ENCODE measurements around the gene ESAM. TPM values are rescaled to one million over a fixed set of nuclear protein-coding genes. Genes with fewer than 3 reads are reported as not detected.

The ESAM gene
- total RNA-seq, 2 donors from 2014 or later, result 54.2 to 116 TPM

DNA sequence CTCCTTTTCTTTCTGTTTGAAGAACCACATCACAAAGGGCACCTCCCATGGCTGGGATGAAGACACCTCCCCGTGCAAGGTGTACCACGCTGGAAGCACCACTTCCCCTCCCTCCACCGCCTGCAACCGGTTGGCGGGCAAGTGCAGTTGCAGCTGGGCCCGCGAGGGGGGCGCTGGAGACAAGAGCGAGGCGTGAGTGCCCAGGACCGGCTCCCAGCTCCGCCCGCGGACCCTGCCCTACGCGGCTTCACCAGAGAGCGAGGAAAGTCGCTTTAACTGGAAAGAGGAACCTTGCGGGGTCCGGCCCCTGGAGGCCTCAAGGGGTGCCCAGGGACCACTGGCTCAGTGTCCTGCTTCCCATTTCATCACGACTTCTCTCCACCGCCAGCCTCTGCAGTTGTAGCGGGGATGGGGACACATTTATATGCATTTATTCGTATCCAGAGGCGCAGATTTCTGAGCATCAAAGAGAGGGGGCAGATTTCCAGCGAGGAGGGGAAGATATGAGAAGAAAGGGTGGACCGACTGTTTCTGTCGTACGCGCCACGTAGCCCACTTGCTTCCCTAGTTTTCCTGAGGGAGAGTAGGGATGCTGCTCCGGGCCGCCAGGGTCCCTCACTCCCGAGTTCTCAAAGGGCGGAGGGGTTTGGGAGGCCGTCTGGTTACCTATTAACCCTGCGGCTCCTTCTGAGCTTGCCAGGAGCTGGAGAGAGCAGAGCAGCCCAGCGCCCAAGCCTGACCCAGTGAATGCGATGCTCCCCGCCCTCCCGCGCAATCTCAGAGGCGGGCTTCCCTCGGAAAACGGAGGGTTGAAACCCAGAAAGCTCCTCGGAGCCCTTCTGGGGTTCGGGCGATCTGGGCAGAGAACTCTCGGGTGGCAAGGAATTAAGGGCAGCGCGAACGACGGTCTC is 3.5 kb downstream of the ESAM start:
- H3K4me3 ChIP-seq, result peak overlapping the region; percentile 70

DNA sequence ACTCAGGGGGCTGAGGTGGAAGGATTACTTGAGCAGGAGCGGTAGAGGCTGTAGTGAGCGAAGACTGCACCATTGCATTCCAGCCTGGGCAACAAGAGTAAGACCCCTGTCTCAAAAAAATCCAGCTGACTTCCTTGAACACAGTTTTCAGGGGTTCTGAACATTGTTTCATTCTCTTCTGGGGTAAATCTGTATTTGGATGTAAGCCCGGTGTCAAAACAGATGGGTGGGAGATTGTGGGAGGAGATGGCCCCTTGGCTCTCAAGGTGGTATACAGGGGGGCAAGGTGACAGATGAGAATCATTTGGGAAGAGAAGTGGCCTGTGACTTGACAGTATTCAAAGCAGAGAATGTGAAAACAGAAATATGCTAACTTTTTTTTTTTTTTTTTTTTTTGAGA is 4.8 kb downstream of the ESAM start:
- no peaks in the 10 kb centered on the region for H3K9me3 ChIP-seq
- ATAC-seq (ENCODE audit: insufficient number of reproducible peaks, low FRiP score, low read depth) (no peak), DNase-seq (ENCODE audit: low spot score) (no peak)
- H3K27ac ChIP-seq, result no peak overlapping the region
- no peak overlapping the region for H3K4me3 ChIP-seq
- peaks cover 11 to 36% of the 10 kb centered on the region in 2 donors for H3K4me1 ChIP-seq (ENCODE audit: control insufficient read depth in 1 of 2, low read depth in 2 of 2)
- TF ChIP-seq, protein P1, sequence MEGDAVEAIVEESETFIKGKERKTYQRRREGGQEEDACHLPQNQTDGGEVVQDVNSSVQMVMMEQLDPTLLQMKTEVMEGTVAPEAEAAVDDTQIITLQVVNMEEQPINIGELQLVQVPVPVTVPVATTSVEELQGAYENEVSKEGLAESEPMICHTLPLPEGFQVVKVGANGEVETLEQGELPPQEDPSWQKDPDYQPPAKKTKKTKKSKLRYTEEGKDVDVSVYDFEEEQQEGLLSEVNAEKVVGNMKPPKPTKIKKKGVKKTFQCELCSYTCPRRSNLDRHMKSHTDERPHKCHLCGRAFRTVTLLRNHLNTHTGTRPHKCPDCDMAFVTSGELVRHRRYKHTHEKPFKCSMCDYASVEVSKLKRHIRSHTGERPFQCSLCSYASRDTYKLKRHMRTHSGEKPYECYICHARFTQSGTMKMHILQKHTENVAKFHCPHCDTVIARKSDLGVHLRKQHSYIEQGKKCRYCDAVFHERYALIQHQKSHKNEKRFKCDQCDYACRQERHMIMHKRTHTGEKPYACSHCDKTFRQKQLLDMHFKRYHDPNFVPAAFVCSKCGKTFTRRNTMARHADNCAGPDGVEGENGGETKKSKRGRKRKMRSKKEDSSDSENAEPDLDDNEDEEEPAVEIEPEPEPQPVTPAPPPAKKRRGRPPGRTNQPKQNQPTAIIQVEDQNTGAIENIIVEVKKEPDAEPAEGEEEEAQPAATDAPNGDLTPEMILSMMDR (IDR thresholded peaks at IDR 0.05), result no peak
- no peaks in the 10 kb centered on the region for H3K36me3 ChIP-seq
- no peaks in the 10 kb centered on the region for H3K27me3 ChIP-seq (replicated peaks; ENCODE audit: insufficient read depth)

More for the DNA sequence above, 3.5 kb downstream of the ESAM start:
- no peak for ATAC-seq (ENCODE audit: insufficient number of reproducible peaks, low FRiP score, low read depth)
- TF ChIP-seq, protein P1 (IDR thresholded peaks at IDR 0.05), result peak; percentile 59
- no peak for DNase-seq (ENCODE audit: low spot score)
- H3K27me3 ChIP-seq (replicated peaks; ENCODE audit: insufficient read depth), result no peaks in the 10 kb centered on the region
- peaks cover 11 to 49% of the 10 kb centered on the region in 2 donors for H3K4me1 ChIP-seq (ENCODE audit: control insufficient read depth in 1 of 2, low read depth in 2 of 2)
- no peaks in the 10 kb centered on the region for H3K36me3 ChIP-seq
- no peaks in the 10 kb centered on the region for H3K9me3 ChIP-seq
- peak overlapping the region in 1 of 2 donors; percentile 83 for H3K27ac ChIP-seq

DNA sequence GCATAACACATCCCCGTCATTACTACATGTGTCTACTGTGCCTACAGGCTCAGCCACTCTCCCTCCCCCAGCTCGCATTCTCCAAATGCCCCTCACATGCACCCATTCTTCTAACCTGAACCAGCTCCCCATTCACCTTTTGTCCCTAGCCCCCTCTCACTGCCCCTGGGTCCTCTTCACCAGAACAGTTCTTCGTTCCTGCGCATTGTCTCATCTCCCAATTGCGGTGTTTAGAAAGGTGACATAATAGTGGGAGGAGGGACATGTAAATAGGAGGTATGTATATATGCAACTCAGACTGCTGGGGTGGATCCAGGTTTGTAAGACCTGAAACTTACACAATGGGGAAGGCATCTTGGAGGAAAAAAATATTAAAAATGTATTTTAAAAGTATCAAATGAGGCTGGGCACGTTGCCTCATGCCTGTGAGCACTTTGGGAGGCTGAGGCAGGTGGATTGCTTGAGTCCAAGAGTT is 5.3 kb downstream of the ESAM start:
- Histone ChIP-seq H3K4me3 (no peak overlapping the region), H3K36me3 (no peaks in the 10 kb centered on the region), H3K27ac (no peak overlapping the region), H3K9me3 (no peaks in the 10 kb centered on the region), H3K4me1 (ENCODE audit: control insufficient read depth in 1 of 2, low read depth in 2 of 2) (peaks cover 11 to 31% of the 10 kb centered on the region in 2 donors), H3K27me3 (replicated peaks; ENCODE audit: insufficient read depth) (no peaks in the 10 kb centered on the region)
- TF ChIP-seq, protein P1 (IDR thresholded peaks at IDR 0.05), result no peak
- ATAC-seq (ENCODE audit: insufficient number of reproducible peaks, low FRiP score, low read depth) (no peak), DNase-seq (ENCODE audit: low spot score) (no peak)

DNA sequence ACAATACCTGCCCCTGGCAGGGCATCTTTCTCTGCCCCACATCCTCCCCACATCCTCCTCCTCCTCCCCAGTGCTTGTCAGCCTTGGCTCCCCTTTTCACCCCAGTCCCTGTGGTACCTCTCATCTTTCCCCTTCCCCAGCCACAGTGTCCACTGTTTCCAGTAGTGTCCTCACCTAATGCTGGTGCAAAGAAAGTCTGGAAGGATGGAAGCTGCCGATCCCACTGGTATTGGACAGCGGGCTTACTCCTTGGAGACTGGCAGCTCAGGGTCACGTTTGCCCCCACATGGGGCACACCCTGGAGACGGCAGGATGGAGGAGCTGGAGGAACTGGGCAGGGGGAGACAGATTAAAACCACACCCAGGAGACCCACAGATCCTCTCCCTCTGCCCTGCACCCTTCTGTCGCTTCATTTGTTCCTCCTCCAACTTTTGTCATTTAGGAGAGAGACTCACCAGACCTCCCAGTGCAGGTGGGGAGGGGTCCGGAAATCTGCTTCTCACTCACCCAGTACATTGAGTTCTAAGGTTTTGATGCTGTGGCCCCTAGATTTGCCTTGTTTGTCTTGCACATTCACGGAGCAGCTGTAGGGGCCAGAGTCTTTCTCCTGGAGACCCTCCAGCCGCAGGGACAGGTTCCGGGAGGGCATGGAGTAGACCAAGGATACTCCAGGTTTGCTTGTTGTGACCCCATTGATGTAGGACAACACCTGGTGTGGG is 5.9 kb downstream of the ESAM start:
- H3K9me3 ChIP-seq, result no peaks in the 10 kb centered on the region
- H3K4me3 ChIP-seq, result no peak overlapping the region
- H3K27me3 ChIP-seq (replicated peaks; ENCODE audit: insufficient read depth), result no peaks in the 10 kb centered on the region
- no peak overlapping the region for H3K27ac ChIP-seq
- DNase-seq (ENCODE audit: low spot score) (no peak), ATAC-seq (ENCODE audit: insufficient number of reproducible peaks, low FRiP score, low read depth) (no peak)
- no peaks in the 10 kb centered on the region for H3K36me3 ChIP-seq
- TF ChIP-seq, protein P1 (IDR thresholded peaks at IDR 0.05), result no peak
- peaks cover 11 to 30% of the 10 kb centered on the region in 2 donors for H3K4me1 ChIP-seq (ENCODE audit: control insufficient read depth in 1 of 2, low read depth in 2 of 2)

DNA sequence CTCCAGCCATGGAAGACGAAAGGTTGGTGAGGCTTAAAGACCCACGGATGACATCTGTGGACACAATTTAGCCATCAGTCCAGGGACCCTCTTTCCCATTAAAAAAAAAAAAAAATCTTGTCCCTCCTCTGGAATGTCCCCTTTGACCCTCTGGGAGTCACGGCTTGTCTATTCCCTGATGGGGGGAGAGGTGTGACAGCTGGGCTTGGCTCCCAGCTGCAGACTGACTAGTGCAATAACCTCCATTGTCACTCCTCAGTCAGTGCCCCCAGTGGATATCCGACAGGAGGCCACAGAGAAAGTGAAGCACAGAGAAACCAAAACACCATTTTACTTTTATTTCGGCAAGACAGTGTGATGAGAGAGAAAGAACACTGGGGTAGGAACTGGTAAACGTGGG is 7.4 kb downstream of the ESAM start:
- Histone ChIP-seq H3K27me3 (replicated peaks; ENCODE audit: insufficient read depth) (no peaks in the 10 kb centered on the region), H3K9me3 (no peaks in the 10 kb centered on the region), H3K27ac (no peak overlapping the region), H3K4me1 (ENCODE audit: control insufficient read depth in 1 of 2, low read depth in 2 of 2) (peaks cover 11 to 20% of the 10 kb centered on the region in 2 donors), H3K36me3 (no peaks in the 10 kb centered on the region), H3K4me3 (no peak overlapping the region)
- TF ChIP-seq, protein P1 (IDR thresholded peaks at IDR 0.05), result no peak
- DNase-seq (ENCODE audit: low spot score) (no peak), ATAC-seq (ENCODE audit: insufficient number of reproducible peaks, low FRiP score, low read depth) (no peak)
